Peyer's patch (tissue), 4 donors: Measurements from ENCODE around the gene CCNC. TPM values are rescaled to one million over a fixed set of nuclear protein-coding genes. Genes with fewer than 3 reads are reported as not detected.

Experiments used
- DNase-seq, 3 donors: peaks; one replicate each; pipeline ENCODE4 v3.0.0-alpha.2; 2017 to 2019
- H3K27ac ChIP-seq, 4 donors: fragments of 200-600 bp; sonication (generic); one replicate each; pipeline ENCODE4 v1.5.1; 2016 to 2019
- H3K27me3 ChIP-seq, 2 donors: fragments of 200-600 bp; sonication (generic); one replicate each; pipeline ENCODE4 v1.5.1; 2019
- H3K36me3 ChIP-seq, 3 donors: fragments of 200-600 bp; sonication (generic); one replicate each; pipeline ENCODE4 v1.5.1; 2016 to 2019
- H3K4me1 ChIP-seq, 4 donors: fragments of 200-600 bp; sonication (generic); one replicate each; pipeline ENCODE4 v1.5.1; 2016 to 2019
- H3K4me3 ChIP-seq, 4 donors: fragments of 200-600 bp; sonication (generic); 1 replicate in 3 of 4; 2 replicates in 1 of 4; pipeline ENCODE4 v1.5.1; 2016 to 2019; ENCODE audit warnings: mild to moderate bottlenecking in 1 of 4
- H3K9me3 ChIP-seq, 4 donors: fragments of 200-600 bp; sonication (generic); one replicate each; pipeline ENCODE4 v1.5.1; 2016 to 2019; ENCODE audit warnings: mild to moderate bottlenecking in 1 of 4
- CTCF ChIP-seq, 6 experiments: fragments of 450-650 bp in 4 of 6; fragments of 200-600 bp in 2 of 6; sonication (generic) in 1 of 6; IDR thresholded peaks; one replicate each; pipeline ENCODE4 v1.5.1; 2017 to 2019; ENCODE audit warnings: antibody characterized with exemption in 6 of 6, mild to moderate bottlenecking in 3 of 6, moderate library complexity in 1 of 6
- POLR2A ChIP-seq, 2 donors: fragments of 450-650 bp; IDR thresholded peaks; one replicate each; pipeline ENCODE4 v1.5.1; 2017; ENCODE audit warnings: antibody characterized with exemption in 2 of 2, mild to moderate bottlenecking in 2 of 2, moderate library complexity in 2 of 2
- total RNA-seq, 4 donors: library from RNA; depleted of rRNA; stranded (reverse); fragments of >200 nt; gene quantifications; one replicate each; pipeline ENCODE4 v1.1.0, GENCODE V29; 2016

Gene CCNC
- total RNA-seq: 10 to 100 TPM; 35.8 to 45.5 (median 40.9) TPM

- Histone ChIP-seq H3K4me3 (peak within 1 kb of the TSS; percentile 58 to 87 (median 82)), H3K9me3 (no peaks in the 10 kb centered on the region), H3K27ac (peak within 1 kb of the TSS; percentile 64 to 80 (median 76)), H3K4me1 (peaks cover 0 to 14% (median 4%) of the 10 kb centered on the region in 4 donors), H3K36me3 (no peaks in the 10 kb centered on the region), H3K27me3 (no peaks in the 10 kb centered on the region)
- peak; percentile 84 to 94 (median 92) for DNase-seq
- TF ChIP-seq POLR2A (IDR thresholded peaks at IDR 0.05) (peak; percentile 52 to 78), CTCF (IDR thresholded peaks at IDR 0.05) (no peak)
These were observed at the start of gene CCNC for GRCh38 chr6:99568103-99568933. Gene CCNC, minus strand, starts transcription at chr6:99568660. Its CDS starts 133 bp downstream, at chr6:99568527.

- Histone ChIP-seq H3K27me3 (peaks cover 3 to 48% of the 10 kb centered on the region in 2 donors), H3K9me3 (no peaks in the 10 kb centered on the region), H3K4me3 (no peak overlapping the region), H3K4me1 (peaks cover 4 to 29% (median 14%) of the 10 kb centered on the region in 4 donors), H3K27ac (no peak overlapping the region), H3K36me3 (no peaks in the 10 kb centered on the region)
- no peak for DNase-seq
- TF ChIP-seq POLR2A (IDR thresholded peaks at IDR 0.05) (no peak), CTCF (IDR thresholded peaks at IDR 0.05) (no peak)
These were observed 48.7 kb upstream of the CCNC start for GRCh38 chr6:99617131-99617530.

DNA sequence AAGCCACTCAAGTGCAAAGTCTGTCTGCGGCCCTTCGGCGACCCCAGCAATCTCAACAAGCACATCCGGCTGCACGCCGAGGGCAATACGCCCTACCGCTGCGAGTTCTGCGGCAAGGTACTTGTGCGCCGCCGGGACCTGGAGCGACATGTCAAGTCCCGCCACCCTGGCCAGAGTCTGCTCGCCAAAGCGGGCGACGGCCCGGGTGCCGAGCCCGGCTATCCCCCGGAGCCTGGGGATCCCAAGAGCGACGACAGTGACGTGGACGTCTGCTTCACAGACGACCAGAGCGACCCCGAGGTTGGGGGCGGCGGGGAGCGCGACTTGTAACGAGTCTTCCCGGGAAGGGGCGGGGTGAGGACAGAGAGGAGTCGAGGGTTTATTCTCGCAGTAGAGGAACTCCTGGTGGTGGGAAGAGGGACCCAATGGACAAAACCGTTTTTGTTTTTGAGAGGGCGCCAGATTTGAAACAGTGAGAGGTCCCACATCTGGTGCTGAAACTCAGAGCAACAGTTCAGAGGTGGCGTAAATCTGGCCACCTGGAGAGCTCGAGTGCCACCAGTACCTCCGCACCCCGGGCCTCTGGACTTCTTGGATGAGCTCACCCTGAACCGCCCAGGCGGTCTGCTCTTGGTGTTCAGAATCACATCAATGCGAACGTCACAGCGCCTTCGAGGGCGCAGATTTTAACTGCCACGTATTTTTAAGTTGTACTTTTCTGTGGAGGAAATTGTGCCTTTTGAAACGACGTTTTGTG is 46.1 kb upstream of the CCNC start:
- Histone ChIP-seq H3K27ac (no peak overlapping the region), H3K4me1 (peaks cover 4 to 29% (median 14%) of the 10 kb centered on the region in 4 donors), H3K9me3 (no peaks in the 10 kb centered on the region), H3K4me3 (peak overlapping the region; percentile 32 to 59 (median 57)), H3K27me3 (peaks cover 3 to 66% of the 10 kb centered on the region in 2 donors), H3K36me3 (no peaks in the 10 kb centered on the region)
- peak in 1 of 3 donors; percentile 51 for DNase-seq
- no peak for TF ChIP-seq CTCF (IDR thresholded peaks at IDR 0.05)
- no peak for TF ChIP-seq POLR2A (IDR thresholded peaks at IDR 0.05)

GRCh38 chr6:99613705-99614429 is 45.4 kb upstream of the CCNC start:
- Histone ChIP-seq H3K36me3 (no peaks in the 10 kb centered on the region), H3K4me1 (peaks cover 4 to 27% (median 14%) of the 10 kb centered on the region in 4 donors), H3K4me3 (peak overlapping the region; percentile 32 to 59 (median 57)), H3K27ac (no peak overlapping the region), H3K27me3 (peaks cover 3 to 65% of the 10 kb centered on the region in 2 donors), H3K9me3 (no peaks in the 10 kb centered on the region)
- no peak for TF ChIP-seq CTCF (IDR thresholded peaks at IDR 0.05)
- no peak for TF ChIP-seq POLR2A (IDR thresholded peaks at IDR 0.05)
- peak in 1 of 3 donors; percentile 56 for DNase-seq

DNA sequence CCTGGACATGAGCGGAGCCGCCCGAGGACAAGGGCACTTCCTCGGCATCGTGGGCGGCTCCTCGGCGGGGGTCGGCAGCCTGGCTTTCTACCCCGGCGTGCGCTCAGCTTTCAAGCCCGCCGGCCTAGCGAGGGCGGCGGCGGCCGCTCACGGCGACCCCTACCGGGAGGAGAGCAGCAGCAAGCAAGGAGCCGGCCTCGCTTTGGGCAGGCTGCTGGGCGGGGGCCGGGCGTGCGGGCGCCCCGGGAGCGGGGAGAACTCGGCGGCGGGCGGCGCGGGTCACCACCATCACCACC is 44.9 kb upstream of the CCNC start:
- Histone ChIP-seq H3K27me3 (peaks cover 3 to 65% of the 10 kb centered on the region in 2 donors), H3K4me3 (peak overlapping the region; percentile 32 to 59 (median 57)), H3K9me3 (no peaks in the 10 kb centered on the region), H3K27ac (no peak overlapping the region), H3K36me3 (no peaks in the 10 kb centered on the region), H3K4me1 (peaks cover 4 to 23% (median 14%) of the 10 kb centered on the region in 4 donors)
- peak in 2 of 3 donors; percentile 58 to 60 for DNase-seq
- peak in 4 of 6 experiments; percentile 17 to 36 (median 28) for TF ChIP-seq CTCF (IDR thresholded peaks at IDR 0.05)
- no peak for TF ChIP-seq POLR2A (IDR thresholded peaks at IDR 0.05)
